Stimulated activated CD8-positive, alpha-beta memory T cell treated with anti-CD3 and anti-CD28 coated beads, Interleukin-4, amount 100 ng/mL, for 48 hours (primary cell): ENCODE measurements around the gene ITPR2.

ENCODE experiments used
- DNase-seq: peaks from one replicate; pipeline ENCODE4 v3.0.0-alpha.2; 2020

ITPR2 gene

GRCh38 chr12:26821212-26821701 is 11.7 kb downstream of the ITPR2 start:
- no peak for DNase-seq

GRCh38 chr12:26818636-26819035 is 14.4 kb downstream of the ITPR2 start:
- no peak for DNase-seq

DNA sequence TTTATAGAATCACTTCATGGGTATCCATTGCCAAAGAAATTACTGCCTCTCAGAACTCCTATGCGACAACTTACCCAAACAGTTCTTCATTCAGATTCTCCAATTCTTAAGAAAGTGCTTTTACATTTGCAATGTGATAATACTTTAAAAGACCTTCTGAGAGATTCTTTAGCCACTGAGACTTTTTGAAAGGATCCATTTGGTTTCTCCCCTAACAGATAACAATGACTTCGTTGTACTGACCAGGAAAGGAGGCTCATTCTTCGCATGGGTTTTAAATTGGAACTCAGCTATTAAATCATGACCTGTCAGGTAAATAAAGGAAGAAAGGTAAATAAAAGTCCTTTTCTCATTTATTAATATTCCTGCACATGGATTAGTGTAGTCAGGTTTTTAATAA is 14.8 kb downstream of the ITPR2 start:
- DNase-seq = no peak

DNA sequence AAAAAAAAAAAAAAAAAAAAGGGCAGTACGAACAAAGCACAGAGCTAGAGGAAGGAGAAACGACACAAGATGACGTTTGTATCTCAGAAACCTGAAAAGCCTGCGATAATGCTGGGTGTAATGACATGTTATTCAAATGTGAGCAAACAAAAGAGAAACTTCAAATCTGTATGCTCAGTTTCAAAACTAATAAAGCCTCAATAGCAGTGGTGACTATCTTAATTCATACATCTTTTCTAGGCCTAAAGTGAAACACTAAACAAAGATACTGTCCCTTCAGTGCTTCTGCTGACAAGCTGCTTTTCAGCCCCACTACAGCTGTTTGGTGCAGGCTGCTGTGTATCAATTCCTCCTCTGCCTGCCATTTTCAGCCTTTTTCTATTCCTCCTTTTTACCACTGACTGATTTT is 15.8 kb downstream of the ITPR2 start:
- no peak for DNase-seq

- no peak for DNase-seq
Observed at GRCh38 chr12:26813812-26814211, 19.2 kb downstream of the ITPR2 start.

DNA sequence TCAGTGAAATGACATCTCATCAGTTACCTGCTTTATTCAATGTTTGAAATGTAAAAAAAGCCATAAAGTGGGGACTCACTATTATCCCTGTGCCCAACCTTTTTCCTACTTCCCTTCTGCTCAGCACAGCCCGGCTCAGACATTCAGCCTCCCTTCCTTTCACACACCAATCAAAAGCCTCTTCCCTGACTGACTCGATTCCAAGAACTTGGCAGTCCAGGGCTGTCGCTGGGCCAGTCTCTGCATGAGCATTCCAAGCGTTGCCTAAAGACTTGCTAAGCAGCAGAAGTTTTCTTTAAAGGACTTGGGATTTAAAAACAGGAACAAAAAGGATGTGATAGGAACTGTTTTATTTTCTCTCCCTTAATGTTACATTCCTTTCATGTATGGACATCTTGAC is 22.7 kb downstream of the ITPR2 start:
- no peak for DNase-seq

GRCh38 chr12:26809611-26810285 is 23.2 kb downstream of the ITPR2 start:
- no peak for DNase-seq

GRCh38 chr12:26808766-26809476 is 24.1 kb downstream of the ITPR2 start:
- DNase-seq = no peak

DNA sequence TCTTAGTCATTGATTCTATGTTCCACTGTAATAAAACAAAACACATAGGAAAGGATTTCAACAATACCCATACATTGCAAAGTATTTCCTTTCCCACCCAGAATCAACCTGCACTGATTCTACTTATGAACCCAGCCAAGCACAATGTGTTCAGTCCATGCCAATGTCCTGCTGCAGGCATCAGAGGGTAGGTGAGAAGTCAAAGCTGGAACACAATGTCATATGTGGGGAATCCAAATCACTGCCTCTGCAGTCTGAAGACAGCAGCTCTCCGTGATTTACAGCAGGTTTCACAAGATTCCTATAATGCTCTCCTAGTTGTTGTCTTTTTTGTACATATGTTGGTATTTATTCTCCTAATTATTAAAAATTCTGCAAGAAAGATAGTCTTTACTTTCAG is 25.7 kb downstream of the ITPR2 start:
- no peak for DNase-seq

- no peak for DNase-seq
Observed at GRCh38 chr12:26806556-26806955, 26.4 kb downstream of the ITPR2 start.

- DNase-seq = no peak
Observed at GRCh38 chr12:26805401-26805971, 27.5 kb downstream of the ITPR2 start.

DNA sequence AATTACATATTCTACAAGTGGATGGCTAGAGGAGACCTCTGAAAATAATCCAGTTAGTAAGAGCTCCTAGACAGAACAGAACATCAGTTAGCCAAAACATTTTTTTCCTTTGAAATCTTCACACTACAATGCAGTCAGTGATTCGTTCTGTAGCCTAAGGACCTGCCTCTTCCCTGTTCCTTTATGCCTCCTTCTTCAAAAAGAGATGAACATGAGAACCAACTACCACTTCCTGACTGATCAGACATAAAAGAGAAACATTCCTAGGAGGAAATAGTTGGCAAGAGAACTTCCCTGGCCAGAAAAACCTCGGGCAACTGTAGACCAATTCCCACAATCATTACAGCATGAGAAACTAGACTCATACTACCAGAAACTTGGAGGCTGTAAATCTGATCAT is 29.4 kb downstream of the ITPR2 start:
- DNase-seq = no peak

- no peak for DNase-seq
Observed at GRCh38 chr12:26801486-26801885, 31.5 kb downstream of the ITPR2 start.

DNA sequence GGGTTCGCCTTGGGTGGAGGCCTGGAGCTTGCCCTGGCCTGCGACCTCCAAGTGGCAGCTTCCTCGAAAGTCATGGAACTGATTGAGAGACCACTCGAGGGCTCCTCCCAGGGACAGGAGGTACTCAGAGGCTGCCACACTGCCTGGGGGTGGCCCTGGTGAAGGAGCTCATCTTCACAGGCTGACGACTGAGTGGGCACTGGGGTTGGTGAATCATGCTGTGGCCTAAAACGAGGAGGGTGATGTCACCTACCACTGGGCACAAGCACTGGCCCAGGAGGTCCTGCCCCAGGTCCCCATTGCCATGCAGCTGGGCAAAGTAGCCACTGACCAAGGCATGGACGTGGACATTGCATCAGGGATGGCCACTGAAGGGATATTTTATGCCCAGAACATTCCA is 32.1 kb downstream of the ITPR2 start:
- DNase-seq = no peak

DNA sequence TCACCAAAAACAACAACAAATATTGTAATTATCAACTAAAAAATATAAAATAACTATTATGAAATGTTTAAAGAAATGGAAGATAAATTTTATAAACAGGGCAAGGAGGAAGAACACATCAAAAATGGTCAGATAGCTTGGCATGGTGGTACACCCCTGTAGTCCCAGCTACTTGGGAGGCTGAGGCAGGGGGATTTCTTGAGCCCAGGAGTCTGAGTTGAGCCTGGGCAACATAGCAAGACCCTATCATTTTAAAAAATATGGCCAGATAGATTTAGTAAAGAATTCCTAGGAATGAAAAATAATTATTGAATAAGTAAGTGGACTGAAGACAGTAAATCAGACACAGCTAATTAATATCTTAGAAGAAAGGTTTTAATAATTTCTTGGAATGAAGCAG is 32.6 kb downstream of the ITPR2 start:
- no peak for DNase-seq

DNA sequence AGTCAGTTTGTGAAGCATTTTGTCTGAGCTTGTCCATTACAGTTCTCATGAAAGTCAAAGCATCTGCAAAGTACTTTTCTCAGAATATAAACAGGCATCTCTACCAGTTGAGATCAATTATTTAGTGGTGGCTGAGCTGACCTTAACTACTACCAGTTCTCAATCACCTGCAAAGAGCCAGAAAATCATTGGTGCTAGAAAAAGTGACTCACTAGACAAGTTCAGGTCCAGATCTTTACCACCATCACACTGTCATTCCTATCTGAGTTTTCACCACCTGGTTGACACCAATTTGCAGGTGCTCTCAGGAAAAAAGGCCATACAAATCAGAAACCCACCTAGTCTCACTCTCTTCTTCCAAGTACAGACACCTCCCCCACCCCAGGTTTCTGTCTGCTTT is 33.3 kb downstream of the ITPR2 start:
- no peak for DNase-seq

DNA sequence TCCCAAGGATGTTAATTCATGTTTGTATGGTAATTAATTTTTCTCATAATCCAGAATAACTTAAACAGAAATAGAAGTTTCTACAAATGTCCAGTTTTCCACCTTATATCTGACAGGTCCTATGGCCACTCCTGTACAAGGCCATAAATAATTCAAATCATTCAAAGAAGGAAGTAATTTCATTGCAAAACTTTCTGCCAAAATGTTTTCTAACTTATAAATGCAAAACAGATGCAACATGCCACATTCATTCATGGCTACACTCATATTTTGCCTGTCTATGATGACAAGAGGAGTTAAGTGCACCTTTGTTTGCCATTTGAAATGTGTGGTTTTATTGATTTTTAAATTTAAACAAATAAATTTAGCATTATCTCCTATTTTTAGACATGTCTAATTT is 34.4 kb downstream of the ITPR2 start:
- DNase-seq = no peak

- DNase-seq = no peak
Observed at GRCh38 chr12:26798023-26798422, 35.0 kb downstream of the ITPR2 start.

- DNase-seq = no peak
Observed at GRCh38 chr12:26795910-26796309, 37.1 kb downstream of the ITPR2 start.

- DNase-seq = no peak
Observed at GRCh38 chr12:26791301-26791791, 41.6 kb downstream of the ITPR2 start.

DNA sequence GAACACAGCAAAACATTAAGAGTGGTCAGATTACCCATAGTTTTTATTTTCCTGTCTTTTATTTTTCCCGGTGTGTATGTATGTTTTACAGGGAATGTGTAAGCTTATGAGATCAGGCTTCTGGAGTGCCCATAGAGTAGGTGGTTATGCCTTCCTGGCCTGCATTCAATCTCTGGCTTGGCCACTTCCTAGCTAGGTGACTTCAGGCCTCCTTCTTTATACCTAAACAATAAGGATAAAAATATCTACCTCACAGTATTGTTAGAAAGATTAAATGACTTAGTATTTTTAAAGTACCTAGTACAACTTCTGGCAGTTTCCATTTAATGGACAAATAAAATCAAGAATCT is 42.4 kb downstream of the ITPR2 start:
- DNase-seq = no peak

GRCh38 chr12:26789731-26790644 is 43.0 kb downstream of the ITPR2 start:
- DNase-seq = no peak

GRCh38 chr12:26786865-26787514 is 46.0 kb downstream of the ITPR2 start:
- no peak for DNase-seq
